GM06990 (cell line): ENCODE data around the gene EYA4.

Experiments
- DNase-seq: peaks from one replicate; pipeline ENCODE4 v3.0.0-alpha.2; 2011; ENCODE audit not compliant: insufficient read length; ENCODE audit errors: extremely low read depth
- H3K27me3 ChIP-seq: replicated peaks from 2 replicates; pipeline ENCODE4 v1.6.0; 2011; ENCODE audit warnings: low read length; ENCODE audit not compliant: control insufficient read depth, insufficient read depth
- H3K36me3 ChIP-seq: 2 replicates; pipeline ENCODE4 v1.5.1; 2011; ENCODE audit warnings: low read length; ENCODE audit not compliant: control insufficient read depth, insufficient read depth
- H3K4me3 ChIP-seq: replicated peaks from 2 replicates; pipeline ENCODE4 v1.5.1; 2011; ENCODE audit warnings: low read depth, mild to moderate bottlenecking, control low read depth, low read length
- TF ChIP-seq, protein P1 (sequence below): IDR thresholded peaks from 2 replicates; pipeline ENCODE4 v1.5.1; 2011; ENCODE audit warnings: low read length, control low read depth, mild to moderate bottlenecking, inconsistent platforms; ENCODE audit not compliant: insufficient read depth, poor library complexity, severe bottlenecking

Gene EYA4

GRCh38 chr6:133424359-133424758, 183.2 kb downstream of the EYA4 start:
- H3K4me3 ChIP-seq, result no peak overlapping the region
- H3K27me3 ChIP-seq, result no peaks in the 10 kb centered on the region
- TF ChIP-seq, protein P1, sequence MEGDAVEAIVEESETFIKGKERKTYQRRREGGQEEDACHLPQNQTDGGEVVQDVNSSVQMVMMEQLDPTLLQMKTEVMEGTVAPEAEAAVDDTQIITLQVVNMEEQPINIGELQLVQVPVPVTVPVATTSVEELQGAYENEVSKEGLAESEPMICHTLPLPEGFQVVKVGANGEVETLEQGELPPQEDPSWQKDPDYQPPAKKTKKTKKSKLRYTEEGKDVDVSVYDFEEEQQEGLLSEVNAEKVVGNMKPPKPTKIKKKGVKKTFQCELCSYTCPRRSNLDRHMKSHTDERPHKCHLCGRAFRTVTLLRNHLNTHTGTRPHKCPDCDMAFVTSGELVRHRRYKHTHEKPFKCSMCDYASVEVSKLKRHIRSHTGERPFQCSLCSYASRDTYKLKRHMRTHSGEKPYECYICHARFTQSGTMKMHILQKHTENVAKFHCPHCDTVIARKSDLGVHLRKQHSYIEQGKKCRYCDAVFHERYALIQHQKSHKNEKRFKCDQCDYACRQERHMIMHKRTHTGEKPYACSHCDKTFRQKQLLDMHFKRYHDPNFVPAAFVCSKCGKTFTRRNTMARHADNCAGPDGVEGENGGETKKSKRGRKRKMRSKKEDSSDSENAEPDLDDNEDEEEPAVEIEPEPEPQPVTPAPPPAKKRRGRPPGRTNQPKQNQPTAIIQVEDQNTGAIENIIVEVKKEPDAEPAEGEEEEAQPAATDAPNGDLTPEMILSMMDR, result no peak
- DNase-seq, result no peak
- H3K36me3 ChIP-seq, result no peaks in the 10 kb centered on the region

GRCh38 chr6:133426038-133426437, 184.9 kb downstream of the EYA4 start:
- Histone ChIP-seq H3K36me3 (no peaks in the 10 kb centered on the region), H3K27me3 (no peaks in the 10 kb centered on the region), H3K4me3 (no peak overlapping the region)
- no peak for DNase-seq
- TF ChIP-seq, protein P1, result no peak

DNA sequence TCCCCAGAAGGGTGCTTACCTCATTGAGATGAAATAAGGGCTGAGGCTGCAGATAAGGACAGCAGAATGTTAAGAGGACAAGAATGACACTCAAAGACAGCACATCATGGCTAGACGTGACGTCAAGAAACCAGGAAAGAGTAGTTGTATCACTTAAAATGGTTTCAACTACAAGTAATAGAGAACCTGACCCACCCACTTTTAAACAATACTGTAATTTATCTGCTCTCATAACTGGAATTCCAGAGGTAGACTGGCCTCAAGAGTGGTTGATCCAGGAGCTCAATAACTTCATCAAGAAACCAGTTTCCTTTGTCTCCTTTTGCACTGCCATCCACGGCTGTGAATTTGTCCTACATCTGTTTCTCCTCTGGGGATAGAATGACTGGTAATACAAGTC, 187.1 kb downstream of the EYA4 start:
- no peaks in the 10 kb centered on the region for H3K36me3 ChIP-seq
- no peak for DNase-seq
- TF ChIP-seq, protein P1, result no peak
- H3K27me3 ChIP-seq, result no peaks in the 10 kb centered on the region
- H3K4me3 ChIP-seq, result no peak overlapping the region

- no peak overlapping the region for H3K4me3 ChIP-seq
- H3K27me3 ChIP-seq, result no peaks in the 10 kb centered on the region
- TF ChIP-seq, protein P1, result no peak
- no peaks in the 10 kb centered on the region for H3K36me3 ChIP-seq
- DNase-seq, result no peak
These were observed 189.4 kb downstream of the EYA4 start for GRCh38 chr6:133430530-133430929.

- no peak for DNase-seq
- no peaks in the 10 kb centered on the region for H3K27me3 ChIP-seq
- H3K36me3 ChIP-seq, result no peaks in the 10 kb centered on the region
- TF ChIP-seq, protein P1, result no peak
- H3K4me3 ChIP-seq, result no peak overlapping the region
These were observed 189.9 kb downstream of the EYA4 start for GRCh38 chr6:133431031-133431430.
